Nucleus accumbens (tissue), 56 donors: ENCODE data around the gene PLXNA3.

Source experiments
- DNase-seq, 56 donors: peaks; one replicate each; lab custom pipeline; 2025; lab: John Stamatoyannopoulos, UW

Gene PLXNA3

GRCh38 chrX:154458116-154458953 is at the start of gene PLXNA3:
TSS of gene PLXNA3 (plus strand) at chrX:154458281. CDS start at chrX:154460184, 1,903 bp downstream.
- DNase-seq = peak in 31 of 56 donors; percentile 3 to 70 (median 33)

DNA sequence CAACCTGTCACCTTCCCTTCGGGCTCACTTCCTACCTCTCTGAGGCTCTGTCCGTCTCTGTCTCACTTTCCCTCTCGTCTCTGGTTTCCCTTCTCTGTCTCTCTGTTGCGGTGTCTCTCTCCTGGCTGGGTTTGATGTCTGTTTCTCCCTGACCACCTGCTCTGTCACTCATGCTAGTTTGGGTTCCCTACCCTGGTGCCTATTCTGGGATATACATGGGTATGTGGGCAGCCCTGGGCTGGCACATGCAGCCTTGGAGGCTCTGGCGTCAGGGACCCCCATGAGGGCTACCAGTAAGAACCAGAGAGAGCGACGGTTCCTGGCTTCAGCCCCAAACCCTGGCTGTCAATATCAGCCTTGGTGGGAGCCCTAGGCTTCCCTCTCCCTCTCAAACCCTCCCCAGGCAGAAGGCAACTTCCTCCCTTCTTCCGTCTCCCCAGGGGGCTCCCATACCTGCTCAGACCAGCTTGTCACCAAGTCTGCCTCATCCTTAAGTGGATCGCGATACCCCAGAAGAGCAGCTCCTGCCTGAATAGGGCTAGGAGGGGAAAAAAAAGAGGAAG is 49.3 kb upstream of the PLXNA3 start:
- no peak for DNase-seq

DNA sequence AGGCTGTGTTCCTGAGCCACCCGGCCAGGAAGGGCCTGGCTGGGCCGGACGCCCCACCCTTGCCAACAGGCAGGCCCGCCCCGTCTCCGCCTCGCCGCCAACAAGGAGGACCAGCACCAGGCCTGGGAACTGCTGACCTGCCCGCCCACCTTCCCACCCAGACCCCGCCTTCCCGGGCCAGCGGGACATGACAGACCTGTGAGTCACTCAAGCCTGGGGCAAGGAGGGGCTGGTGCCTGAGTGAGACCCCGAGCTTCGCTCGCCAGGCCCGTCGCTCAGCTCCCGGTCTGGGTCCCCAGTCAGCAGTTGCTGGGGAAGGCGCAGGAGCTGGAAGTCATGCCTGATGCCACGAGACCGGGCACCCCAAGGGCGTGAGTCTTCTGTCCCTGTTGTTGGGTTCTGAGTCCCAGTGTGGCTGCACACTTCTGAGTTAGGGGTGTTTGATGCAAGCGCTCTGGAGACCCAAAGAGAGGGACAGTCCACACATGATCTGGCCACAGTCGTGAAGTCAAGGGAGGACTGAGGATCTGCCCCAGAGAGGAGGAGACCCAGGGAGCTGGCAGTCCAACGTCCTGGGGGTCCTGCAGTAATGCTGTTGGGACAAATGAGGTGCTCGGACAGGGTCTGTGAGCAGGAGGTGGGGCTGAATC is 48.7 kb upstream of the PLXNA3 start, which contains the start of gene DNASE1L1:
Gene DNASE1L1 (minus strand): TSS at position 33 of the 650 bp plus-strand sequence. CDS start 3,686 bp downstream, outside the sequence.
- peak in 14 of 56 donors; percentile 0 to 51 (median 8) for DNase-seq

DNA sequence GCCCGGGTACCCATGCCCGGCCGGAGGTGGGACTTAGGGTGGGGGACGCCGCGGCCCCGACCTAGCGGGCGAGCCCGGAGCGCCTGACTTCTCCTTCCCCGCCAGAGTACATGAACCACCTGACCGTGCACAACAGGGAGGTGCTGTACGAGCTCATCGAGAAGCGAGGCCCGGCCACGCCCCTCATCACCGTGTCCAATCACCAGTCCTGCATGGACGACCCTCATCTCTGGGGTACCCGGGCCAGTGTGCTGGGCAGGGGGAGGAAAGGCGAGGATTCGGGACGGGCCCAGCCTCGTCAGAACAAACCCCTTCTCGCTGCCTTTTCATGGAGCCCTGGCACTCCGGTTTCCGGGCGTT is 46.1 kb upstream of the PLXNA3 start:
- DNase-seq = peak in 39 of 56 donors; percentile 1 to 67 (median 27)

GRCh38 chrX:154412468-154412867 is 45.6 kb upstream of the PLXNA3 start:
- no peak for DNase-seq

GRCh38 chrX:154413142-154413541 is 44.9 kb upstream of the PLXNA3 start:
- no peak for DNase-seq

DNA sequence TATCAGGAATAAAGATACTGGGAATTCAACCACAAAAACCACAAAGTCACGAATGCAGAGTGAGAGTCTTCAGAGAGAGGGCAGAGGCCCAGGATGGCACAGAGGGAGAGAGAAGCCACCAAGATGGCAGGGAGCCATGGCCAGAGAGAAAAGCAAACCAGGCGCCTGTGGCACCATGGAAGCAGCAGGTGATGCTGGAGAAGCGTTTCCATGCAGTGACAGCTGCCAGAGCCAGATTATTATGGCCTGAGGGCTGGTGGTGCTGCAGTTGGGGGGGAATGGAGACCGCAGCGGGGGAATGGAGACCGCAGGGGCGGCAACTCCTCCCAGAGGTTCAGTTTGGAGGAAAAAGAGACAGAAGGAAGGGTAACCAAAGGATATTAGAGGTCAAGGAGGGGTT is 40.9 kb upstream of the PLXNA3 start:
- DNase-seq = no peak

DNA sequence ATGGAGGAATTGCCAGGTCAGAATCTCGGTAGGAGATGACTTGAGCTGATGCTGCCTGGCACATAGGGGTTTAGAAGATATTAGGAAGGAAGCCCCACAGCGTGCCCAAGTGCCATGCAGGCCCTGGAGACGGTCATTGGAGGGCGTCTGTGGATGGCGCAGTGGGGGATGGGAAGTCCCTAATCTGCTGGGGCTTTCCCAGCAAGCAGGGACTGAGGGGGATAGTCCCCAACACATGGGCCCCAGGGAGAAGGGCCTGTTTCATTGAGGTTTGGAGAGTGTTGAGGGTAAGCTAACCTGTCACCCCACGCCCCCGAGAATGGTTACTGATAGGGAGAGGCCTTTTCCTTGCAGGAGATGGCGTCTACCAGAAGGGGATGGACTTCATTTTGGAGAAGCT is 38.9 kb upstream of the PLXNA3 start:
- DNase-seq = no peak

GRCh38 chrX:154419688-154420401 is 38.2 kb upstream of the PLXNA3 start:
- no peak for DNase-seq

- DNase-seq = no peak
Observed at GRCh38 chrX:154420402-154420756, 37.7 kb upstream of the PLXNA3 start.

GRCh38 chrX:154426916-154427770 is 30.9 kb upstream of the PLXNA3 start:
- no peak for DNase-seq

DNA sequence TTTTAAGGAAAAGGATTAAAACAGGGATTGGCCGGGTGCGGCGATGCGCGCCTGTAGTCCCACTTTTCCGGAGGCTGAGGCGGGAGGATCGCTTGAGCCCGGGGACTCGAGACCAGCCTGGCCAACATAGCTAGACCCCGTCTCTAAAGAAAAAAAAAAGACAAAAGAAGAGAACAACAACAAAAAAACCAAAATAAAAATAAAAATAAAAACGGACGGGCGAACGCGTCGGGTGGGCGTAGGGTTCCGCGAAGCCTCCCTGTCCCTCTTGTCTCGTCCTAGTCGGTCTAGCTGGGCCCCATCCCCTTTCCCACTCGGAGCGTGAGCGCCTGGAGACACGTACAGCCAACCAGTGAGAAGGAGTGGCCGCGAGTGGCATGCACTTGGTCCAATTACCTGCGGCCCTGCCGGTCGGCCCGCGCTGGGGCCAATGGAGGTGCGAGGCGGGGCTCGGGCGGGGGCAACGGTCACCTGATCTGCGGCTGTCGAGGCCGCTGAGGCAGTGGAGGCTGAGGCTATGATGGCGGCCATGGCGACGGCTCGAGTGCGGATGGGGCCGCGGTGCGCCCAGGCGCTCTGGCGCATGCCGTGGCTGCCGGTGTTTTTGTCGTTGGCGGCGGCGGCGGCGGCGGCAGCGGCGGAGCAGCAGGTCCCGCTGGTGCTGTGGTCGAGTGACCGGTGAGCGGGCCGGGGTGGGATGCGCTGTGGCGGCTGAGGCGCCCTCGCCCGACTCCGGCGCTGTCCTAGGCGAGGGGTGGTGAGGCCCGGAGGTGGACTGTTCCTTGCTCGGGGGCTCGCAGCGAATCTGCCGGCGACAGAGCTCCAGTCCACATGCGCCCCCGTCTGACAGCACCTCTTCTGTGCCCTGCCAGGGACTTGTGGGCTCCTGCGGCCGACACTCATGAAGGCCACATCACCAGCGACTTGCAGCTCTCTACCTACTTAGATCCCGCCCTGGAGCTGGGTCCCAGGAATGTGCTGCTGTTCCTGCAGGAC is 29.6 kb upstream of the PLXNA3 start, which contains the start of gene ATP6AP1:
Gene ATP6AP1 (plus strand): TSS at position 502 of the 996 bp plus-strand sequence. CDS start 16 bp downstream, at position 518.
- DNase-seq = peak in 55 of 56 donors; percentile 5 to 92 (median 82)

GRCh38 chrX:154429711-154430110 is 28.4 kb upstream of the PLXNA3 start:
- no peak for DNase-seq

DNA sequence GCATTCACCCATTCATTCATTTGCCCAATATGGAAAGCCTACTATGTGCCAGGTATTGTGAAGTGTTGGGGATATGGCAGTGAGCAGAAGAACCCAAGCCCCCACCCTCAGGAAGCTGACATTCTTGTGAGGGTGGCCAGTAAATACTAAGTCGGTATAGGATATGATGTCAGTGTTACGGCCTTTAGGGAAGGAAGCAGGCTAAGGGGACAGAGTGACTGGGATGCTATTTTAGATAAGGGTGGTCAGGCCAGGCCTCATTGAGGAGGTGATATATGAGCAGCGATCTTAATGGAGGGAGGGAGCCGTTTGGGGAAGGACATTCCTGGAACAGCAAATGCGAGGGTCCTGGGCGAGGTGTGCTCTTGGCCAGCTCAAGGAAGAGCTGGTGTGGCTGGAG is 27.6 kb upstream of the PLXNA3 start:
- DNase-seq = no peak

DNA sequence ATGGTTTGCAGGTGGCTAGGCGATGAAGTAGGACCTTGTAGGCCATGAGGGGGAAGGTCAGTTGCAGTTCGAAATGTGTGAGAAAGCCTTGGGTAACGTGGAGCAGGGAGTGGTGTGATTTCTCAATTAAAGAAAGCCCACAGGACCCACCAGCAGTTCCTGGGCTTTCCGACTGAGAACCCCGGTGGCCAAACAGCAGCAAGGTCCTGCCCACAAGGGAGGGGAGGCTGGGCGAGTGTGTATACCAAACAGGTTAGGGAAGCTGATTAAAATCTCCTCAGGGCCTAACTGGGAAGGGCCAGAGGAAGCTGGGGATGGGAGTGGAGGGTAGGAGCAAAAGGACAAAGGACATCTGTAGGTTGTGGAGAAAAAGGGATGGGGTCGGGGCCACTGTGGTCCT is 27.2 kb upstream of the PLXNA3 start:
- DNase-seq = no peak

DNA sequence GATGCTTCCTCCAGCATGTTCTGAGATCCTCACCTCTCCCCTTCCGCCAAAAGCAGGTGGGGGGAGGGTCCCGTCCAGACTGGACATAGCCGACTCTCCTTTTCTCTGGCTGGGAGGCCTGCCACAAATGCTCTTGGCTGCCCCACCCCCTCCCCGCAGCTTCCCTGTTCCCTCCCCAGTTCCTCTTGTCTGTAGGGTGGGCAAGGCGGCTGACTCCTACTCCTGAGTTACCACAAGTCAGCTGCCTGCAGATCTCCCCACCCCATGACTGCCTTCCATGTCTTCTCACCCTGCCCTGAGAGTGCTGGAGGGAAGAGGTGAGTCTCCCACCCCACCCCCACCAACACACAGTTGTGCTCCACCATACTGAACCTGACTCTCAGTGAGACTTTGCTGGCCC is 26.7 kb upstream of the PLXNA3 start:
- peak in 5 of 56 donors; percentile 7 to 23 (median 11) for DNase-seq

DNA sequence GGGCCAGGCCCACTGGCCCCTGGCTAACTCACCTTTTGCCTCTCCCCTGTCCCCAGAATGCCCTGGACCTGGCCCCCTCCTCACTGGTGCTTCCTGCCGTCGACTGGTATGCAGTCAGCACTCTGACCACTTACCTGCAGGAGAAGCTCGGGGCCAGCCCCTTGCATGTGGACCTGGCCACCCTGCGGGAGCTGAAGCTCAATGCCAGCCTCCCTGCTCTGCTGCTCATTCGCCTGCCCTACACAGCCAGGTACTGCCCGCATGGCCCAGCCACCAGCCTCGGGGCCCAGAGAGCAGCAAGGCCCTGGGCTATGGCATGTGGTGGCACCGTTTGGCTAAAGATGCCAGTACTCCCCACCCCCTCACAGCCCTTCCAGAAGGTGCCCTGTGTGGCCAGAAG is 25.9 kb upstream of the PLXNA3 start:
- no peak for DNase-seq

DNA sequence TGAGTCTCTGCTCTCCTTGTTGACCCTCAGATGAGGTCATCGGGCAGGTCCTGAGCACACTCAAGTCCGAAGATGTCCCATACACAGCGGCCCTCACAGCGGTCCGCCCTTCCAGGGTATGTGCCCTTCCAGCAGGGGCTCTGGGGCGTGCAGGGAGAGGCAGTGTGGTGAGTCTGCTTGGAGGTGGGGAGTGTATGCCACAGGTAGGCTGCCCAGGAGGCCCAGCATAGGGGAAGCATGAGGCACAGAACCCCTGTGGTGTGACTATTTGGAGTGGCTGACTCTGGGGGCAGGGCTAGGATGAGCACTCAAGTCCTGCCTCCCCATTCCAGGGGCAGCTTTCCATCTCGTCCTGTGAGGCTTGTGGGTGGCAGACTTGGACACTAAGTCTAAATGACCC is 24.5 kb upstream of the PLXNA3 start:
- no peak for DNase-seq
